ENCODE results near the gene MAFG.

MAFG gene

GRCh38 chr17:81934850-81935708, 7.5 kb upstream of the MAFG start:
- Histone ChIP-seq H3K4me1 (ENCODE audit: low read length) (no peaks in the 10 kb centered on the region), H3K9me3 (replicated peaks; ENCODE audit: insufficient read depth, low read length) (no peaks in the 10 kb centered on the region), H3K27ac (ENCODE audit: low read length) (no peak overlapping the region), H3K79me2 (ENCODE audit: low read length) (peaks cover 12% of the 10 kb centered on the region), H2AFZ (ENCODE audit: low read length) (no peak overlapping the region), H3K4me3 (ENCODE audit: low read length) (no peak overlapping the region), H3K4me2 (ENCODE audit: low read depth, low read length) (no peak overlapping the region), H3K9me2 (replicated peaks; ENCODE audit: insufficient read depth, low read length) (no peaks in the 10 kb centered on the region), H4K20me1 (ENCODE audit: insufficient read depth, low read length) (no peaks in the 10 kb centered on the region), H3K9ac (ENCODE audit: low read length) (no peak overlapping the region), H3F3A (ENCODE audit: insufficient read depth, low read length) (no peaks in the 10 kb centered on the region), H3K27me3 (replicated peaks; ENCODE audit: insufficient read depth, low read length) (peaks cover 19% of the 10 kb centered on the region), H3K36me3 (replicated peaks; ENCODE audit: insufficient read depth, low read length) (no peaks in the 10 kb centered on the region)
- DNase-seq, result no peak
- no peak for TF ChIP-seq EZH2 (optimal IDR thresholded peaks at IDR 0.05; ENCODE audit: low read depth, low read length)
- no peak for TF ChIP-seq EZH2phosphoT487 (IDR thresholded peaks at IDR 0.05; ENCODE audit: low read length)
- TF ChIP-seq, protein P1, sequence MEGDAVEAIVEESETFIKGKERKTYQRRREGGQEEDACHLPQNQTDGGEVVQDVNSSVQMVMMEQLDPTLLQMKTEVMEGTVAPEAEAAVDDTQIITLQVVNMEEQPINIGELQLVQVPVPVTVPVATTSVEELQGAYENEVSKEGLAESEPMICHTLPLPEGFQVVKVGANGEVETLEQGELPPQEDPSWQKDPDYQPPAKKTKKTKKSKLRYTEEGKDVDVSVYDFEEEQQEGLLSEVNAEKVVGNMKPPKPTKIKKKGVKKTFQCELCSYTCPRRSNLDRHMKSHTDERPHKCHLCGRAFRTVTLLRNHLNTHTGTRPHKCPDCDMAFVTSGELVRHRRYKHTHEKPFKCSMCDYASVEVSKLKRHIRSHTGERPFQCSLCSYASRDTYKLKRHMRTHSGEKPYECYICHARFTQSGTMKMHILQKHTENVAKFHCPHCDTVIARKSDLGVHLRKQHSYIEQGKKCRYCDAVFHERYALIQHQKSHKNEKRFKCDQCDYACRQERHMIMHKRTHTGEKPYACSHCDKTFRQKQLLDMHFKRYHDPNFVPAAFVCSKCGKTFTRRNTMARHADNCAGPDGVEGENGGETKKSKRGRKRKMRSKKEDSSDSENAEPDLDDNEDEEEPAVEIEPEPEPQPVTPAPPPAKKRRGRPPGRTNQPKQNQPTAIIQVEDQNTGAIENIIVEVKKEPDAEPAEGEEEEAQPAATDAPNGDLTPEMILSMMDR (IDR thresholded peaks at IDR 0.05; ENCODE audit: low read length), result no peak

- Histone ChIP-seq H3K4me1 (ENCODE audit: low read length) (no peaks in the 10 kb centered on the region), H3K9me2 (replicated peaks; ENCODE audit: insufficient read depth, low read length) (no peaks in the 10 kb centered on the region), H3F3A (ENCODE audit: insufficient read depth, low read length) (no peaks in the 10 kb centered on the region), H4K20me1 (ENCODE audit: insufficient read depth, low read length) (no peaks in the 10 kb centered on the region), H3K27me3 (replicated peaks; ENCODE audit: insufficient read depth, low read length) (peaks cover 11% of the 10 kb centered on the region; the same call in 1 of the 2 replicates), H3K79me2 (ENCODE audit: low read length) (peaks cover 12% of the 10 kb centered on the region), H3K9me3 (replicated peaks; ENCODE audit: insufficient read depth, low read length) (no peaks in the 10 kb centered on the region), H2AFZ (ENCODE audit: low read length) (no peak overlapping the region), H3K27ac (ENCODE audit: low read length) (no peak overlapping the region), H3K36me3 (replicated peaks; ENCODE audit: insufficient read depth, low read length) (no peaks in the 10 kb centered on the region), H3K4me2 (ENCODE audit: low read depth, low read length) (no peak overlapping the region), H3K4me3 (ENCODE audit: low read length) (no peak overlapping the region), H3K9ac (ENCODE audit: low read length) (no peak overlapping the region)
- no peak for DNase-seq
- TF ChIP-seq, protein P1 (IDR thresholded peaks at IDR 0.05; ENCODE audit: low read length), result no peak
- TF ChIP-seq EZH2phosphoT487 (IDR thresholded peaks at IDR 0.05; ENCODE audit: low read length) (no peak), EZH2 (optimal IDR thresholded peaks at IDR 0.05; ENCODE audit: low read depth, low read length) (no peak)
These were observed 6.7 kb upstream of the MAFG start for GRCh38 chr17:81934098-81934757.

- Histone ChIP-seq H4K20me1 (ENCODE audit: insufficient read depth, low read length) (no peaks in the 10 kb centered on the region), H3K27ac (ENCODE audit: low read length) (no peak overlapping the region), H3K4me1 (ENCODE audit: low read length) (peaks cover 4% of the 10 kb centered on the region; the same call in 1 of the 2 replicates), H2AFZ (ENCODE audit: low read length) (no peak overlapping the region), H3K9ac (ENCODE audit: low read length) (no peak overlapping the region), H3K4me3 (ENCODE audit: low read length) (no peak overlapping the region), H3K9me2 (replicated peaks; ENCODE audit: insufficient read depth, low read length) (no peaks in the 10 kb centered on the region), H3K27me3 (replicated peaks; ENCODE audit: insufficient read depth, low read length) (peaks cover 1% of the 10 kb centered on the region; the same call in 1 of the 2 replicates), H3K36me3 (replicated peaks; ENCODE audit: insufficient read depth, low read length) (no peaks in the 10 kb centered on the region), H3F3A (ENCODE audit: insufficient read depth, low read length) (no peaks in the 10 kb centered on the region), H3K9me3 (replicated peaks; ENCODE audit: insufficient read depth, low read length) (no peaks in the 10 kb centered on the region), H3K79me2 (ENCODE audit: low read length) (peaks cover 15% of the 10 kb centered on the region), H3K4me2 (ENCODE audit: low read depth, low read length) (no peak overlapping the region)
- DNase-seq, result no peak
- TF ChIP-seq, protein P1 (IDR thresholded peaks at IDR 0.05; ENCODE audit: low read length), result no peak
- TF ChIP-seq EZH2phosphoT487 (IDR thresholded peaks at IDR 0.05; ENCODE audit: low read length) (no peak), EZH2 (optimal IDR thresholded peaks at IDR 0.05; ENCODE audit: low read depth, low read length) (no peak)
These were observed 5.7 kb upstream of the MAFG start for GRCh38 chr17:81933178-81933699.

Measured in MM.1S (cell line).